ENCODE measurements around the gene APAF1.

GRCh38 chr12:98696036-98696646, 51.1 kb downstream of the APAF1 start:
- TF ChIP-seq POLR2AphosphoS5 (IDR thresholded peaks at IDR 0.05; ENCODE audit: low read depth, low read length) (no peak), POLR2A (IDR thresholded peaks at IDR 0.05; ENCODE audit: low read depth, low read length) (no peak)
